HepG2 (cell line): Measurements from ENCODE around the gene TXNRD2. TPM values are rescaled to one million over a fixed set of nuclear protein-coding genes. Genes with fewer than 3 reads are reported as not detected.

Experiments used
- ARNTL ChIP-seq: sonication (generic); formaldehyde crosslinking; IDR thresholded peaks from 2 replicates; pipeline ENCODE4 v1.4.0; 2020; ENCODE audit warnings: mild to moderate bottlenecking, missing genetic modification reagents
- HHEX ChIP-seq: IDR thresholded peaks from 2 replicates; pipeline ENCODE4 v1.6.1; 2016; ENCODE audit warnings: control low read depth
- NFIC ChIP-seq: IDR thresholded peaks from 2 replicates; pipeline ENCODE4 v1.6.1; 2012; ENCODE audit warnings: mild to moderate bottlenecking, low read length, inconsistent platforms
- ONECUT2 ChIP-seq: sonication (generic); formaldehyde crosslinking; IDR thresholded peaks from 2 replicates; pipeline ENCODE4 v1.4.0; 2020; ENCODE audit warnings: missing genetic modification reagents
- POGZ ChIP-seq: sonication (generic); formaldehyde crosslinking; IDR thresholded peaks from 2 replicates; pipeline ENCODE4 v1.4.0; 2020; ENCODE audit warnings: mild to moderate bottlenecking, missing genetic modification reagents
- TBX3 ChIP-seq: fragments of 450-650 bp; IDR thresholded peaks from 2 replicates; pipeline ENCODE4 v1.6.1; 2017; ENCODE audit warnings: antibody characterized with exemption, mild to moderate bottlenecking, inconsistent platforms, borderline replicate concordance
- TMF1 ChIP-seq: sonication (generic); formaldehyde crosslinking; IDR thresholded peaks from 2 replicates; pipeline ENCODE4 v1.8.1; 2022; ENCODE audit warnings: low read depth, missing genetic modification reagents
- WIZ ChIP-seq: sonication (generic); formaldehyde crosslinking; IDR thresholded peaks from 2 replicates; pipeline ENCODE4 v1.5.1; 2020; ENCODE audit warnings: mild to moderate bottlenecking, missing genetic modification reagents
- ZC3H4 ChIP-seq: sonication (generic); formaldehyde crosslinking; IDR thresholded peaks from 2 replicates; pipeline ENCODE4 v1.4.0; 2020; ENCODE audit warnings: missing genetic modification reagents, borderline replicate concordance
- polyA plus RNA-seq, 8 experiments: library from polyadenylated mRNA; depleted of rRNA in 3 of 8; stranded (reverse) in 7 of 8; unstranded in 1 of 8; fragments of >200 nt; fragmentation: Illumina TruSeq in 4 of 8; extraction: Trizol in 4 of 8; gene quantifications; 2 replicates each; pipeline versions ENCODE4 v1.2.1 to v1.2.3, GENCODE V29; 2011 to 2016; ENCODE audit warnings: low read depth in 4 of 8, missing spikeins in 1 of 8, mixed read lengths in 1 of 8; ENCODE audit not compliant: insufficient read depth in 1 of 8
- total RNA-seq, 5 experiments: library from RNA; depleted of rRNA; stranded (reverse); fragments of >200 nt; fragmentation: Illumina TruSeq; extraction: Trizol; gene quantifications; 2 replicates each; pipeline ENCODE4 v1.2.3, GENCODE V29; 2016; ENCODE audit warnings: low read depth in 1 of 5
- TF ChIP-seq, protein P1 (sequence below): sonication (generic); formaldehyde crosslinking; IDR thresholded peaks from 2 replicates; pipeline ENCODE4 v1.4.0; 2020; ENCODE audit warnings: missing genetic modification reagents, mild to moderate bottlenecking, borderline replicate concordance
- TF ChIP-seq, protein P2 (sequence below), 2 experiments: sonication (generic) in 1 of 2; formaldehyde crosslinking in 1 of 2; IDR thresholded peaks; 2 replicates each; pipeline versions ENCODE4 v1.4.0 to v1.6.1; 2018 to 2020; ENCODE audit warnings: missing genetic modification reagents in 2 of 2, borderline replicate concordance in 1 of 2, low read depth in 1 of 2, mild to moderate bottlenecking in 1 of 2, missing biosample characterization in 1 of 2
- TF ChIP-seq, protein P3 (sequence below): sonication (generic); formaldehyde crosslinking; IDR thresholded peaks from 2 replicates; pipeline ENCODE4 v1.4.0; 2020; ENCODE audit warnings: mild to moderate bottlenecking, missing genetic modification reagents
- TF ChIP-seq, protein P4 (sequence below): IDR thresholded peaks from 2 replicates; pipeline ENCODE4 v1.6.1; 2016; ENCODE audit warnings: low read depth, missing genetic modification reagents, missing compliant biosample characterization
- TF ChIP-seq, protein P5 (sequence below): sonication (generic); formaldehyde crosslinking; IDR thresholded peaks from 2 replicates; pipeline ENCODE4 v1.4.0; 2020; ENCODE audit warnings: missing genetic modification reagents

The TXNRD2 gene
- total and polyA plus RNA-seq, 2 of the 13 experiments (the other 11 are each of a cell fraction or from before 2014, with no cell fraction given): 17.5 to 18.6 TPM

DNA sequence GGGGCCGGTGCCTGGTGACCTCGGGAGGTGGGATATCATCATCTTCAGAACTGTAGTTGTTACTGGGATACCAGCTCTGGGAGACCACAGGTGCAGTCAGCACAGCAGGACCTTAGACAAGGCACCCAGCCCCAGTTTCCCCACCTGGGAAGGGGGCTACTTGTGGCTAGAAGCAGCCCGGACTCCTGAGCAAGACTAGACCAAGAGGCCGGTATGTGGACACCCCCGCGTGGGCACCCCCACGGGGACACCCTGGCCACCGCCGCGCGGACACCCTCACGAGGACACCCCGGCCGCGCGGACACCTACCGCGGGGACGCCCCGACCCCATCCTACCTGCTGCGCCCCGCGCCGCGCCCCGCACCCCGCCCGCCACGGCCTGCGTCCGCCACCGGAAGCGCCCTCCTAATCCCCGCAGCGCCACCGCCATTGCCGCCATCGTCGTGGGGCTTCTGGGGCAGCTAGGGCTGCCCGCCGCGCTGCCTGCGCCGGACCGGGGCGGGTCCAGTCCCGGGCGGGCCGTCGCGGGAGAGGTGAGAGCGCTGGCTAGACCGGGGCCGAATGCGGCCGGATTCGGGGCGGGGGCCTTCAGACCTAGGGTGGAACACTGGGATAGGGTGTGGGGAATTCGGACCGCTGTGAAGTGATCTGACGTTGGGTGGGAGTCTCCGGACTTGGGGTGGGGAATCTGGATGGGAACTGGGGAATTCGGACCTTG lies at the start of gene TXNRD2, which contains the start of gene COMT (continued):
- TF ChIP-seq ARNTL (no peak), NFIC (no peak), ZC3H4 (no peak), ONECUT2 (CRISPR knock-in tag) (no peak), WIZ (CRISPR knock-in tag) (no peak), TMF1 (no peak; the same call in 1 of the 2 replicates), HHEX (no peak), TBX3 (no peak), POGZ (CRISPR knock-in tag) (no peak; the same call in 1 of the 2 replicates)
- TF ChIP-seq, protein P1, sequence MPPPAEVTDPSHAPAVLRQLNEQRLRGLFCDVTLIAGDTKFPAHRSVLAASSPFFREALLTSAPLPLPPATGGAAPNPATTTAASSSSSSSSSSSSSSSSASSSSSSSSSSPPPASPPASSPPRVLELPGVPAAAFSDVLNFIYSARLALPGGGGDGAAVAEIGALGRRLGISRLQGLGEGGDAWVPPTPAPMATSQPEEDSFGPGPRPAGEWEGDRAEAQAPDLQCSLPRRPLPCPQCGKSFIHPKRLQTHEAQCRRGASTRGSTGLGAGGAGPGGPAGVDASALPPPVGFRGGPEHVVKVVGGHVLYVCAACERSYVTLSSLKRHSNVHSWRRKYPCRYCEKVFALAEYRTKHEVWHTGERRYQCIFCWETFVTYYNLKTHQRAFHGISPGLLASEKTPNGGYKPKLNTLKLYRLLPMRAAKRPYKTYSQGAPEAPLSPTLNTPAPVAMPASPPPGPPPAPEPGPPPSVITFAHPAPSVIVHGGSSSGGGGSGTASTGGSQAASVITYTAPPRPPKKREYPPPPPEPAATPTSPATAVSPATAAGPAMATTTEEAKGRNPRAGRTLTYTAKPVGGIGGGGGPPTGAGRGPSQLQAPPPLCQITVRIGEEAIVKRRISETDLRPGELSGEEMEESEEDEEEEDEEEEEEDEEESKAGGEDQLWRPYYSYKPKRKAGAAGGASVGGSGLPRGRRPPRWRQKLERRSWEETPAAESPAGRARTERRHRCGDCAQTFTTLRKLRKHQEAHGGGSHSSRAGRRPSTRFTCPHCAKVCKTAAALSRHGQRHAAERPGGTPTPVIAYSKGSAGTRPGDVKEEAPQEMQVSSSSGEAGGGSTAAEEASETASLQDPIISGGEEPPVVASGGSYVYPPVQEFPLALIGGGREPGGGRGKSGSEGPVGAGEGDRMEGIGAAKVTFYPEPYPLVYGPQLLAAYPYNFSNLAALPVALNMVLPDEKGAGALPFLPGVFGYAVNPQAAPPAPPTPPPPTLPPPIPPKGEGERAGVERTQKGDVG: no peak
- TF ChIP-seq, protein P2, sequence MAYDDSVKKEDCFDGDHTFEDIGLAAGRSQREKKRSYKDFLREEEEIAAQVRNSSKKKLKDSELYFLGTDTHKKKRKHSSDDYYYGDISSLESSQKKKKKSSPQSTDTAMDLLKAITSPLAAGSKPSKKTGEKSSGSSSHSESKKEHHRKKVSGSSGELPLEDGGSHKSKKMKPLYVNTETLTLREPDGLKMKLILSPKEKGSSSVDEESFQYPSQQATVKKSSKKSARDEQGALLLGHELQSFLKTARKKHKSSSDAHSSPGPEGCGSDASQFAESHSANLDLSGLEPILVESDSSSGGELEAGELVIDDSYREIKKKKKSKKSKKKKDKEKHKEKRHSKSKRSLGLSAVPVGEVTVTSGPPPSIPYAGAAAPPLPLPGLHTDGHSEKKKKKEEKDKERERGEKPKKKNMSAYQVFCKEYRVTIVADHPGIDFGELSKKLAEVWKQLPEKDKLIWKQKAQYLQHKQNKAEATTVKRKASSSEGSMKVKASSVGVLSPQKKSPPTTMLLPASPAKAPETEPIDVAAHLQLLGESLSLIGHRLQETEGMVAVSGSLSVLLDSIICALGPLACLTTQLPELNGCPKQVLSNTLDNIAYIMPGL (CRISPR knock-in tag; IDR thresholded peaks at IDR 0.05; ENCODE audit: borderline replicate concordance in 1 of 2, low read depth in 1 of 2): peak; percentile 75 to 79; a peak in 3 of 4 replicates
- TF ChIP-seq, protein P3, sequence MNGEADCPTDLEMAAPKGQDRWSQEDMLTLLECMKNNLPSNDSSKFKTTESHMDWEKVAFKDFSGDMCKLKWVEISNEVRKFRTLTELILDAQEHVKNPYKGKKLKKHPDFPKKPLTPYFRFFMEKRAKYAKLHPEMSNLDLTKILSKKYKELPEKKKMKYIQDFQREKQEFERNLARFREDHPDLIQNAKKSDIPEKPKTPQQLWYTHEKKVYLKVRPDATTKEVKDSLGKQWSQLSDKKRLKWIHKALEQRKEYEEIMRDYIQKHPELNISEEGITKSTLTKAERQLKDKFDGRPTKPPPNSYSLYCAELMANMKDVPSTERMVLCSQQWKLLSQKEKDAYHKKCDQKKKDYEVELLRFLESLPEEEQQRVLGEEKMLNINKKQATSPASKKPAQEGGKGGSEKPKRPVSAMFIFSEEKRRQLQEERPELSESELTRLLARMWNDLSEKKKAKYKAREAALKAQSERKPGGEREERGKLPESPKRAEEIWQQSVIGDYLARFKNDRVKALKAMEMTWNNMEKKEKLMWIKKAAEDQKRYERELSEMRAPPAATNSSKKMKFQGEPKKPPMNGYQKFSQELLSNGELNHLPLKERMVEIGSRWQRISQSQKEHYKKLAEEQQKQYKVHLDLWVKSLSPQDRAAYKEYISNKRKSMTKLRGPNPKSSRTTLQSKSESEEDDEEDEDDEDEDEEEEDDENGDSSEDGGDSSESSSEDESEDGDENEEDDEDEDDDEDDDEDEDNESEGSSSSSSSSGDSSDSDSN (CRISPR knock-in tag): peak; percentile 86
- TF ChIP-seq, protein P4, sequence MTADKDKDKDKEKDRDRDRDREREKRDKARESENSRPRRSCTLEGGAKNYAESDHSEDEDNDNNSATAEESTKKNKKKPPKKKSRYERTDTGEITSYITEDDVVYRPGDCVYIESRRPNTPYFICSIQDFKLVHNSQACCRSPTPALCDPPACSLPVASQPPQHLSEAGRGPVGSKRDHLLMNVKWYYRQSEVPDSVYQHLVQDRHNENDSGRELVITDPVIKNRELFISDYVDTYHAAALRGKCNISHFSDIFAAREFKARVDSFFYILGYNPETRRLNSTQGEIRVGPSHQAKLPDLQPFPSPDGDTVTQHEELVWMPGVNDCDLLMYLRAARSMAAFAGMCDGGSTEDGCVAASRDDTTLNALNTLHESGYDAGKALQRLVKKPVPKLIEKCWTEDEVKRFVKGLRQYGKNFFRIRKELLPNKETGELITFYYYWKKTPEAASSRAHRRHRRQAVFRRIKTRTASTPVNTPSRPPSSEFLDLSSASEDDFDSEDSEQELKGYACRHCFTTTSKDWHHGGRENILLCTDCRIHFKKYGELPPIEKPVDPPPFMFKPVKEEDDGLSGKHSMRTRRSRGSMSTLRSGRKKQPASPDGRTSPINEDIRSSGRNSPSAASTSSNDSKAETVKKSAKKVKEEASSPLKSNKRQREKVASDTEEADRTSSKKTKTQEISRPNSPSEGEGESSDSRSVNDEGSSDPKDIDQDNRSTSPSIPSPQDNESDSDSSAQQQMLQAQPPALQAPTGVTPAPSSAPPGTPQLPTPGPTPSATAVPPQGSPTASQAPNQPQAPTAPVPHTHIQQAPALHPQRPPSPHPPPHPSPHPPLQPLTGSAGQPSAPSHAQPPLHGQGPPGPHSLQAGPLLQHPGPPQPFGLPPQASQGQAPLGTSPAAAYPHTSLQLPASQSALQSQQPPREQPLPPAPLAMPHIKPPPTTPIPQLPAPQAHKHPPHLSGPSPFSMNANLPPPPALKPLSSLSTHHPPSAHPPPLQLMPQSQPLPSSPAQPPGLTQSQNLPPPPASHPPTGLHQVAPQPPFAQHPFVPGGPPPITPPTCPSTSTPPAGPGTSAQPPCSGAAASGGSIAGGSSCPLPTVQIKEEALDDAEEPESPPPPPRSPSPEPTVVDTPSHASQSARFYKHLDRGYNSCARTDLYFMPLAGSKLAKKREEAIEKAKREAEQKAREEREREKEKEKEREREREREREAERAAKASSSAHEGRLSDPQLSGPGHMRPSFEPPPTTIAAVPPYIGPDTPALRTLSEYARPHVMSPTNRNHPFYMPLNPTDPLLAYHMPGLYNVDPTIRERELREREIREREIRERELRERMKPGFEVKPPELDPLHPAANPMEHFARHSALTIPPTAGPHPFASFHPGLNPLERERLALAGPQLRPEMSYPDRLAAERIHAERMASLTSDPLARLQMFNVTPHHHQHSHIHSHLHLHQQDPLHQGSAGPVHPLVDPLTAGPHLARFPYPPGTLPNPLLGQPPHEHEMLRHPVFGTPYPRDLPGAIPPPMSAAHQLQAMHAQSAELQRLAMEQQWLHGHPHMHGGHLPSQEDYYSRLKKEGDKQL (CRISPR knock-in tag): no peak
- TF ChIP-seq, protein P5, sequence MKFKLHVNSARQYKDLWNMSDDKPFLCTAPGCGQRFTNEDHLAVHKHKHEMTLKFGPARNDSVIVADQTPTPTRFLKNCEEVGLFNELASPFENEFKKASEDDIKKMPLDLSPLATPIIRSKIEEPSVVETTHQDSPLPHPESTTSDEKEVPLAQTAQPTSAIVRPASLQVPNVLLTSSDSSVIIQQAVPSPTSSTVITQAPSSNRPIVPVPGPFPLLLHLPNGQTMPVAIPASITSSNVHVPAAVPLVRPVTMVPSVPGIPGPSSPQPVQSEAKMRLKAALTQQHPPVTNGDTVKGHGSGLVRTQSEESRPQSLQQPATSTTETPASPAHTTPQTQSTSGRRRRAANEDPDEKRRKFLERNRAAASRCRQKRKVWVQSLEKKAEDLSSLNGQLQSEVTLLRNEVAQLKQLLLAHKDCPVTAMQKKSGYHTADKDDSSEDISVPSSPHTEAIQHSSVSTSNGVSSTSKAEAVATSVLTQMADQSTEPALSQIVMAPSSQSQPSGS (CRISPR knock-in tag): no peak
